LHCN-M2 (cell line): Measurements from ENCODE around the gene SYF2. TPM values are rescaled to one million over a fixed set of nuclear protein-coding genes. Genes with fewer than 3 reads are reported as not detected.

ENCODE experiments used
- DNase-seq: peaks from one replicate; pipeline ENCODE4 v3.0.0-alpha.2; 2012; ENCODE audit warnings: low read depth
- total RNA-seq: library from RNA; depleted of rRNA; stranded (reverse); fragments of >200 nt; gene quantifications from 2 replicates; pipeline ENCODE4 v1.2.3, GENCODE V29; 2014; rRNA removed

SYF2 gene
- total RNA-seq, 1 experiment from 2014 or later: 52.6 TPM

GRCh38 chr1:25184001-25184762 lies 48.1 kb downstream of the SYF2 start:
- no peak for DNase-seq

- no peak for DNase-seq
Observed at GRCh38 chr1:25183126-25183980, 48.9 kb downstream of the SYF2 start.

- peak; percentile 53 for DNase-seq
Observed at GRCh38 chr1:25182629-25183028, 49.7 kb downstream of the SYF2 start.

GRCh38 chr1:25180996-25181395 lies 51.3 kb downstream of the SYF2 start:
- no peak for DNase-seq

GRCh38 chr1:25178917-25179561 lies 53.3 kb downstream of the SYF2 start:
- no peak for DNase-seq

- no peak for DNase-seq
Observed at GRCh38 chr1:25174730-25175612, 57.3 kb downstream of the SYF2 start.

GRCh38 chr1:25174363-25174729 lies 58.0 kb downstream of the SYF2 start:
- no peak for DNase-seq

- DNase-seq: no peak
Observed at GRCh38 chr1:25173809-25174340, 58.4 kb downstream of the SYF2 start.

Other genes starting within 250 kb of the SYF2 start
- gene RSRP1, start 15.0 kb upstream of the SYF2 start, total RNA-seq: 65.3 and 75.0 TPM in 2 replicates
- not detected in 2 replicates for gene RHD, start 40.0 kb upstream of the SYF2 start, total RNA-seq
- 83.0 and 94.0 TPM in 2 replicates for gene TMEM50A, start 105.8 kb upstream of the SYF2 start, total RNA-seq
- 0.92 and 1.6 TPM in 2 replicates for gene RHCE, start 188.3 kb upstream of the SYF2 start, total RNA-seq
- gene MACO1, start 198.4 kb upstream of the SYF2 start, total RNA-seq: 12.8 and 14.5 TPM in 2 replicates